Esophagus squamous epithelium (tissue), 4 donors: ENCODE results near the gene OR2A1.
"Not testable (repeated sequence)": the region's sequence is repeated elsewhere in the genome, so short reads cannot be mapped to it uniquely, and the experiment has no call there.

ENCODE experiments used
- CTCF ChIP-seq, 6 experiments: fragments of 450-650 bp in 4 of 6; fragments of 200-600 bp in 2 of 6; sonication (generic) in 2 of 6; IDR thresholded peaks; one replicate each; pipeline ENCODE4 v1.5.1; 2016 to 2019; ENCODE audit warnings: antibody characterized with exemption in 6 of 6, mild to moderate bottlenecking in 4 of 6, moderate library complexity in 4 of 6
- POLR2A ChIP-seq, 4 donors: fragments of 450-650 bp; IDR thresholded peaks; one replicate each; pipeline ENCODE4 v1.6.1; 2017; ENCODE audit warnings: antibody characterized with exemption in 4 of 4, mild to moderate bottlenecking in 4 of 4, moderate library complexity in 3 of 4

- not testable (repeated sequence) for TF ChIP-seq POLR2A, CTCF (IDR thresholded peaks at IDR 0.05)
Observed at GRCh38 chr7:144319547-144319946, 7.3 kb downstream of the OR2A1 start.
